ENCODE measurements around the gene OR5B21. TPM values are rescaled to one million over a fixed set of nuclear protein-coding genes. Genes with fewer than 3 reads are reported as not detected.

Gene OR5B21
- not detected in 2 replicates for total RNA-seq

DNA sequence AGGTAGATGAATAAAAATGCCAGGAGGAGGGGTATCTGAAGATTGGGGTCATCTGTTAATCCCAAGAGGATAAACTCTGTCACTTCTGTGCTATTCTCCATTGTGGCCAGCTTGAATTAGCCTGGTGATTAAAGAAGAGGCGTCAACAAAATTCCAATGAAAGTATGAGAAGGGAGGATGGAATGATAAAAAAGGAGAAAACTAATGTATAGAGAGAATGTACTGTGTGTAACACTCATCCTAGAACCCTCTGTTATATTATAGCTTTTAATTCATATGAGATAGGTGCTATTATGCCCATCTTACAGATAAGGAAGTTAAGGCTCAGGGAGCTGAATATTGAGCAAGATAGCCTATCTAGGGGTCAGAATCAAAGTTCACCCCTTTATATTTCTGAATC lies at the start of gene OR5B21:
Gene OR5B21 (minus strand): TSS at position 101 of the 400 bp plus-strand sequence. CDS start 0 bp downstream, at position 101.

Other genes starting within 250 kb of the OR5B21 start
- gene OR10W1, start 239.8 kb downstream of the OR5B21 start, total RNA-seq = not detected in 2 replicates
- not detected in 2 replicates for gene OR5B17, start 149.0 kb downstream of the OR5B21 start, total RNA-seq
- not detected in 2 replicates for gene OR5B3, start 101.2 kb downstream of the OR5B21 start, total RNA-seq
- not detected in 2 replicates for gene OR5B2, start 80.0 kb downstream of the OR5B21 start, total RNA-seq
- gene OR5B12, start 65.9 kb downstream of the OR5B21 start, total RNA-seq = not detected in 2 replicates
- gene LPXN, start 67.8 kb upstream of the OR5B21 start, total RNA-seq = 3.1 and 12.8 TPM in 2 replicates
- 45.8 and 48.2 TPM in 2 replicates for gene ZFP91, start 71.0 kb upstream of the OR5B21 start, total RNA-seq
- 1.1 and 1.2 TPM in 2 replicates for gene CNTF, start 114.6 kb upstream of the OR5B21 start, total RNA-seq
- not detected in 2 replicates for gene GLYAT, start 223.8 kb upstream of the OR5B21 start, total RNA-seq

All from regular cardiac myocyte (primary cell).